ENCODE data around the gene RHO.

DNA sequence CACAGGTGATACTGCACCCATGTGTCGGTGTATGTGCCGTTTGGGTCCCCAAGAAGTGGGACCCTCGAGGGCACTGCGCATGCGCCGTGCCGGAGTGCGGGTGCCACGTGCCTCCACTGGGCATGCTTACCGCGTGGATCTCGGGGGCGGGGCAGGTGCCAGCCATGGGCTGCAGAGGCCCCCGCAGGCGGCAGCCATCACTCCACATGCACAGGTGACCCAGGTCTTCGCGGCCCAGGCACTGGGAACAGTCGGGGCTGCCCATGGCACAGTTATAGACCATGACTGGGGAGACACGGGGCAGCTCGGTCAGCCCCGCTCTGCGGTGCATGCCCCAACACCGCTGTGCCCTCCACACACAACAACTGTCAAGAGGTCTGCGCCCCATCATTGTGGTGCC is 45.8 kb downstream of the RHO start:
- no peak for TF ChIP-seq CTCF (IDR thresholded peaks at IDR 0.05; ENCODE audit: poor library complexity)
- no peak for TF ChIP-seq EZH2phosphoT487 (IDR thresholded peaks at IDR 0.05; ENCODE audit: low read depth, severe bottlenecking, unreplicated experiment)
